ENCODE data around the gene MMP11. TPM values are rescaled to one million over a fixed set of nuclear protein-coding genes. Genes with fewer than 3 reads are reported as not detected.

MMP11 gene
- total and polyA plus RNA-seq, 2 of the 13 experiments (the other 11 are each of a cell fraction or from before 2014, with no cell fraction given), result 8.9 to 28.6 TPM

- no peak overlapping the region for H3K27ac ChIP-seq (ENCODE audit: extremely low read length, insufficient read depth, low read length)
- TF ChIP-seq STAT5B (CRISPR knock-in tag; IDR thresholded peaks at IDR 0.05), result no peak
- no peak for TF ChIP-seq ZNF382 (CRISPR knock-in tag; IDR thresholded peaks at IDR 0.05; ENCODE audit: borderline replicate concordance)
- peak; percentile 55; the same call in 1 of the 2 replicates for TF ChIP-seq CEBPB (IDR thresholded peaks at IDR 0.05; ENCODE audit: borderline replicate concordance, low read depth, low read length)
- no peak for TF ChIP-seq ZNF414 (CRISPR knock-in tag; IDR thresholded peaks at IDR 0.05)
- TF ChIP-seq ZNF3 (CRISPR knock-in tag; IDR thresholded peaks at IDR 0.05), result no peak
- TF ChIP-seq MAFG (CRISPR knock-in tag; IDR thresholded peaks at IDR 0.05), result no peak
- intact Hi-C loops (cut with micrococcal nuclease; ENCODE audit: unreplicated experiment), result no loop called here
- FAIRE-seq, result no peak
- H3K36me3 ChIP-seq (replicated peaks in 1 of 2; ENCODE audit: control insufficient read depth in 1 of 2, insufficient read depth in 2 of 2, low read length in 2 of 2), result peaks cover 12 to 21% of the 10 kb centered on the region in 2 experiments
- no peaks in the 10 kb centered on the region for H4K20me1 ChIP-seq (ENCODE audit: insufficient read depth, low read length)
- H3K9ac ChIP-seq (ENCODE audit: insufficient read depth, low read depth, low read length), result no peak overlapping the region
- BruUV-seq (replicated peaks), result no TSS peak
- ATAC-seq, result no peak
- CTCF ChIA-PET (ENCODE audit: low intra/inter-chr PET ratio, low total read pairs), result no interaction called here
- in situ Hi-C loops (cut with HindIII; ENCODE audit: extremely low pct_ligation_motif_present, low pct_unique_long_range_greater_than_20kb), result no loop called here
- H3K4me1 ChIP-seq (ENCODE audit: insufficient read depth, low read length), result no peaks in the 10 kb centered on the region
- no peak for DNase-seq (ENCODE audit: low spot score)
- no peak overlapping the region for H3K4me3 ChIP-seq (replicated peaks in 1 of 3; ENCODE audit: insufficient read depth in 1 of 3, low read depth in 2 of 3, low read length in 3 of 3)
- H2AFZ ChIP-seq (ENCODE audit: low read length), result no peak overlapping the region
- POLR2A ChIA-PET, result no interaction called here
- no peaks in the 10 kb centered on the region for H3K79me2 ChIP-seq (ENCODE audit: insufficient read depth, low read length)
- 98% methylated on average over 4 of the region's 4 CpGs for WGBS (ENCODE audit: low lambda C conversion rate)
- H3K9me3 ChIP-seq (ENCODE audit: low read length), result no peaks in the 10 kb centered on the region
- no peaks in the 10 kb centered on the region for H3K27me3 ChIP-seq (ENCODE audit: control insufficient read depth in 1 of 2, insufficient read depth in 2 of 2, low read length in 2 of 2)
- no peak overlapping the region for H3K4me2 ChIP-seq (ENCODE audit: low read depth, low read length)
Observed at GRCh38 chr22:23812378-23812777, 39.7 kb downstream of the MMP11 start.

GRCh38 chr22:23815541-23816155 lies 43.0 kb downstream of the MMP11 start:
- in situ Hi-C loops (cut with HindIII; ENCODE audit: extremely low pct_ligation_motif_present, low pct_unique_long_range_greater_than_20kb) (no loop called here), intact Hi-C loops (cut with micrococcal nuclease; ENCODE audit: unreplicated experiment) (no loop called here)
- WGBS (ENCODE audit: low lambda C conversion rate), result 97% methylated on average over 9 of the region's 10 CpGs
- Histone ChIP-seq H3K4me3 (replicated peaks in 1 of 3; ENCODE audit: insufficient read depth in 1 of 3, low read depth in 2 of 3, low read length in 3 of 3) (no peak overlapping the region), H3K9me3 (ENCODE audit: low read length) (no peaks in the 10 kb centered on the region), H3K27me3 (ENCODE audit: control insufficient read depth in 1 of 2, insufficient read depth in 2 of 2, low read length in 2 of 2) (no peaks in the 10 kb centered on the region), H3K36me3 (replicated peaks in 1 of 2; ENCODE audit: control insufficient read depth in 1 of 2, insufficient read depth in 2 of 2, low read length in 2 of 2) (peaks cover 17 to 39% of the 10 kb centered on the region in 2 experiments), H3K4me2 (ENCODE audit: low read depth, low read length) (no peak overlapping the region), H3K27ac (ENCODE audit: extremely low read length, insufficient read depth, low read length) (no peak overlapping the region), H3K4me1 (ENCODE audit: insufficient read depth, low read length) (no peaks in the 10 kb centered on the region), H4K20me1 (ENCODE audit: insufficient read depth, low read length) (no peaks in the 10 kb centered on the region), H3K79me2 (ENCODE audit: insufficient read depth, low read length) (no peaks in the 10 kb centered on the region), H3K9ac (ENCODE audit: insufficient read depth, low read depth, low read length) (no peak overlapping the region), H2AFZ (ENCODE audit: low read length) (no peak overlapping the region)
- POLR2A ChIA-PET, result interaction anchor here (0.9 kb wide), 1 partner anchor 45 kb away, joined by 3 read pairs; no protein-coding TSS in a partner anchor
- no peak for DNase-seq (ENCODE audit: low spot score)
- BruUV-seq (replicated peaks), result no TSS peak
- no peak for FAIRE-seq
- ATAC-seq, result no peak
- CTCF ChIA-PET (ENCODE audit: low intra/inter-chr PET ratio, low total read pairs), result no interaction called here
- TF ChIP-seq ZNF280B (CRISPR knock-in tag; IDR thresholded peaks at IDR 0.05; ENCODE audit: borderline replicate concordance) (no peak), ZNF850 (CRISPR knock-in tag; conservative IDR thresholded peaks at IDR 0.05) (no peak), ZBTB25 (CRISPR knock-in tag; IDR thresholded peaks at IDR 0.05) (no peak), CBX2 (IDR thresholded peaks at IDR 0.05; ENCODE audit: low read depth, low read length) (no peak), CBX2 (CRISPR knock-in tag; IDR thresholded peaks at IDR 0.05; ENCODE audit: low read depth) (no peak), MYPOP (CRISPR knock-in tag; IDR thresholded peaks at IDR 0.05) (no peak)
